ENCODE data around the gene PCBP3.

DNA sequence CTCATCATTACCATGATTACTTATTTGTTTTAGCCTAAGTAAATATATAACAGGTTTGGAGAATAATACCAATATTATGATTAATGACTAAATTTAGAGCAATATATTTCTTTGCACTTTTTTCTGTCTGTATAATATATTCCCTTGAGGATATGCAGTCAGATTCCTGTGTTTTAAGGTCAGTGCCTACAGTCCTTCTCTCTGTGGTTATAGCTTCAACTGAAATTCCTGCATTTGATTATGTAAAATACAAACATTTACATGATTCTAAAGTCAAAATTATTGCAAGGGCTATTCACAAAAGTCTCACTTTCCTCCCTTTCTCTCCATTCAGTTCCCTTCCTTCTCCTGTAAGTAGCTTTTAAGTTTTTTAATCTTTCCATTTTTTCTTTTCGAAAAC, 195.1 kb downstream of the PCBP3 start:
- TF ChIP-seq, protein P1, sequence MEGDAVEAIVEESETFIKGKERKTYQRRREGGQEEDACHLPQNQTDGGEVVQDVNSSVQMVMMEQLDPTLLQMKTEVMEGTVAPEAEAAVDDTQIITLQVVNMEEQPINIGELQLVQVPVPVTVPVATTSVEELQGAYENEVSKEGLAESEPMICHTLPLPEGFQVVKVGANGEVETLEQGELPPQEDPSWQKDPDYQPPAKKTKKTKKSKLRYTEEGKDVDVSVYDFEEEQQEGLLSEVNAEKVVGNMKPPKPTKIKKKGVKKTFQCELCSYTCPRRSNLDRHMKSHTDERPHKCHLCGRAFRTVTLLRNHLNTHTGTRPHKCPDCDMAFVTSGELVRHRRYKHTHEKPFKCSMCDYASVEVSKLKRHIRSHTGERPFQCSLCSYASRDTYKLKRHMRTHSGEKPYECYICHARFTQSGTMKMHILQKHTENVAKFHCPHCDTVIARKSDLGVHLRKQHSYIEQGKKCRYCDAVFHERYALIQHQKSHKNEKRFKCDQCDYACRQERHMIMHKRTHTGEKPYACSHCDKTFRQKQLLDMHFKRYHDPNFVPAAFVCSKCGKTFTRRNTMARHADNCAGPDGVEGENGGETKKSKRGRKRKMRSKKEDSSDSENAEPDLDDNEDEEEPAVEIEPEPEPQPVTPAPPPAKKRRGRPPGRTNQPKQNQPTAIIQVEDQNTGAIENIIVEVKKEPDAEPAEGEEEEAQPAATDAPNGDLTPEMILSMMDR (IDR thresholded peaks at IDR 0.05; ENCODE audit: insufficient read depth, low read length, poor library complexity, severe bottlenecking) = no peak
- no peak for TF ChIP-seq EZH2phosphoT487 (conservative IDR thresholded peaks at IDR 0.05; ENCODE audit: low read length)

All from SU-DHL-6 (cell line).